HG02623 (cell line): ENCODE measurements around the gene GSE1.

Experiments
- ATAC-seq: cut with Tn5 transposase; IDR thresholded peaks from one replicate; pipeline ENCODE4 v1.9.1; 2021; ENCODE audit warnings: moderate library complexity; ENCODE audit not compliant: unreplicated experiment

Gene GSE1

DNA sequence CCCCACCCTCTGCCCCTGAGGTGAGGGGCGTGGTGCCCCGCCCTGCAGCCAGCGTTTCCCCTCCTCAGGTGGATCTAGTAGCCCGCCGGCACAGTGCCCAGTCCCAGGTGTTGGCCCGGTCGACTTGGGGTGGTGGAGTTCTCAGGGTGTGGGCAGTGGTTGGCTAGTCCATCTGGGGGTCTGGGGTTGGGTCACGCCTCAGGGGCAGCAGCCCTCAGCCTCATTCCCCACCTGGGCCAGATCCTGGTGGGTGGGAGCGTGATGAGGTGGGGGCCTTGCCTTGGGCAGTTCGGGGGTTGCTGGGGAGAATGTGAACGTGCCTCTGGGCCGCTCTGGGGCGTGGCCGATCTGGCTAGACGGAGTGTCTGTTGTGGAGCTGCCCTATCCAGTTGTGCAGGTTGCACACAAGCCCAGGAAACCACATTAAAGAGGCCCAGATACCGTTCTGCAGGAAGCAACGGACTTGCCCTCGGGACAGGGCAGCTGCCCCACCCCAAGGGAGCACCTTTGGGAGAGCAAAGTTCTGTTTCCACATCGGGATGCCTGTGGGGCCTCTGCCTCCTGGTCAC lies 32.0 kb downstream of the GSE1 start:
- no peak for ATAC-seq

DNA sequence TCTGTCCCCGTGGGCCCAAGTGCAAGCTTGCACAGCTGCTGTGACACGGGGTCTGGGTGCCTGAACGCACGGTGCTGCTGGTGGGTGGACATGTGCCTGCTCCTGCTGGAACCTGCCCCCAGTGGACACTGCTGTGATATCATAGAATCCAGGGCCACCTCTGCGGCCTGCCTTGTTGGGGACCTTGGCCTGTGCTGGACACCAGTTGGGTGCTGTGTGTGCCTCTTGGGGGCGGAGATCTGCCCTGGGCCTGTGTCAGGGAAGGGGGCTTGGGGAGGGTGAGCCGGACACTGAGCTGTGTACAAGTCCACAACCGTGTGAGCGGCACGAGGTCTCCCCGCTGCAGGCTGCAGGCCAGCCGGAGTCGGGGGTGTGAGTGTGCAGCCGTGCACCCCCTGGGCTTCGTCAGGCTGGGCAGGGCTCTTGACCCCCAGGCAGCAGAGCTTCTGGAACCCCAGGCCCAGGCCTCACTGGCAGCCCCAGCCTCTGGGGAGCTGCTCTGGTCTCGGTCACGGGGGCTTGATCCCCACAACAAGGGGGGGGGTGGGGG lies 33.3 kb downstream of the GSE1 start:
- no peak for ATAC-seq

DNA sequence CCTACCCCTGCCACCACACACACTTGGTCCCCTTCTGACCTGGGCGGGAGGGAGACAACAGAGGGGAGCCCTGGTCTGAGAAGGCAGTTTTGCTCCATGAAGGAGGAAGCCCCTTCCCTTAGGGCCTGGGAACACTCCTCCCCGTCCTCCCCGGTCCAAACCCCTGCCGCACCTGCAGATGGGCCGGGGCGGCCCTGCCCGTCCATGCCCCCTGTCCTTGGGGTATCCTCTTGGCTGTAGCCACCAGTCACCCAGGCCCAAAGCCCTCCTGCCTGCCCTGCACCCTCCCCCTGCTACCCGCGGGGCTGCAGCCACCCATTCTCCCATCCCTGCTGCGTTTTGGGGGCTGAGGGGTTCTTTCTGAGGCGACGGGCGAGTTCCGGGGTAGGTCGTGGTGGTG lies 33.9 kb downstream of the GSE1 start:
- ATAC-seq = no peak

DNA sequence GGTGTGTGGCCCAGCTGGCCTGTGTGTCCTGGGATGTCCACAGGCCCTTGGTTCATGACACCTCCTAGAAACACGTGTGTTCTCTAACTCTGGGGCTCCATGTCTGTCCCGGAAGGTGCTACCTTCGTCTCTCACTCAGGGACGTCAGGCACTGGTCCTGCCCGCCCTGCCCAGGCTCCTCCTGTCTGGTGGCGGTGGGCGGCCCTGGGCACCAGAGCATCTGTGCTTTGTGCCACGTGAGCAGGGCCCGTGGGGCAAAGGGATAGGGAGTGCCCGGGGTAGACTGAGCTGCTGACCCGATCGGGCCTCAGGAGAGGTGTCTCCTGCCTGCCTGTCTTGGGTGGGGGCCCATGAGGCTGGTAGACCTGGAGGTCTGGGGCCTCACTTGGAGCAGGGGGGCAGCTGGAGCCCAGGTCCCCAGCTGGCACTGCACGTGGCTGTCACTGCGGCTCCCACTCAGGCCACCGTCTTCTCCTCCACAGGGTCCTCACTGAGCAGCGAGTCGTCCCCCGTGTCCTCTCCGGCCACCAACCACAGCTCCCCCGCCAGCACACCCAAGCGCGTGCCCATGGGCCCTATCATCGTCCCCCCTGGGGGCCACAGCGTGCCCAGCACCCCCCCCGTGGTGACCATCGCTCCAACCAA lies 35.1 kb downstream of the GSE1 start:
- no peak for ATAC-seq

DNA sequence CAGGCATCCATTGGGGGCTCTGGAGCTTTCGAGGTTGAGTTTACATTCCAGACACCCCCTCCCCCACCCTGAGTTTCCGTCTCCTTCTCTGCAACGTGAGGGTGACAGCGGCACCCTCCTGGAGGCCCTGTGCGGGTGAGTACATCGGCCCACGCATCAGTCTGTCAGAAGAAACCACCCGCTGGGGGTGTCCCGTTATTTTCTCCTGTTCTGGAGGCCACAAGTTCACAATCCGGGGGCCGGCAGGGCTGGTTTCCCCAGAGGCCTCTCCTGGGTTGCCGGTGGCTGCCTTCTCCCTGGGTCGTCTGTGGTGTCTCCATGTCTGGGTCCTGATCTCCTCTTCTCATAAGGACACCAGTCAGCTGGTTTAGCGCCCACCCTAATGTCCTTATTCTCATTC lies 35.7 kb downstream of the GSE1 start:
- no peak for ATAC-seq

DNA sequence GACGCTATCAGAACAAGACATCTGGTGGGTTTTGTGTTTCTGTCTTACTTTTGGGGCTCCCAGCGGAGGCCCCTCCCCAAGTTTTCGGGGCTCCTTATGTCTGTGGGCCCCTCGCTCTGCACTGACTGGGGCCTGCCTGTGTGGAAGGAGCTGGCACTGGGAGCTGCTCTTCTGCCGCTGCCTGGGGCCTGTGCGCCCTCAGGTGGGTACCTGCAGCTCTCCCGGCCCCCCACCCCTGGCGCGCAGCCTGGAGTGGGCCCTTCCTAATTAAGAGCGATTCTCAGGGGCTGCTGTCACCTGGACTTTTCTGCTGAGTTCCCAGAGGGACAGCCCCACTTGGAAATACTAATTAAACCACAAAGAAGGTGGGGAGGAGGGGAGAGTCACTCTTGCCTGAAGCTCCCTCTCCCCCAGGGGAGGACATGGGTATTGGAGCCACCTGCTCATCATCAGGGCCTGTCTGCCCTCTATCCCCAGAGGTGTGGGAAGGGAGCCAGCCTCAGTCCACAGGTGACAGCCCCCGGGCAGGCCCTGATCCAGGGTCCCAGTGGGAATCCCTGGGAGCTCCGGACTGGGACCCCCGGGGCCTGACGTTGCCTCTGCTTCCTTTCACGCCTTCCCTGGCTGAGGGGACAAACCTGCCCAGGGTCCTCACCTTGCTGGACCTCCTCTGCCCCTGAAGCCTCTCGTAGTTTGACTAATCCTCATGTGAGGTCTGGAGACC lies 36.5 kb downstream of the GSE1 start:
- ATAC-seq = no peak

DNA sequence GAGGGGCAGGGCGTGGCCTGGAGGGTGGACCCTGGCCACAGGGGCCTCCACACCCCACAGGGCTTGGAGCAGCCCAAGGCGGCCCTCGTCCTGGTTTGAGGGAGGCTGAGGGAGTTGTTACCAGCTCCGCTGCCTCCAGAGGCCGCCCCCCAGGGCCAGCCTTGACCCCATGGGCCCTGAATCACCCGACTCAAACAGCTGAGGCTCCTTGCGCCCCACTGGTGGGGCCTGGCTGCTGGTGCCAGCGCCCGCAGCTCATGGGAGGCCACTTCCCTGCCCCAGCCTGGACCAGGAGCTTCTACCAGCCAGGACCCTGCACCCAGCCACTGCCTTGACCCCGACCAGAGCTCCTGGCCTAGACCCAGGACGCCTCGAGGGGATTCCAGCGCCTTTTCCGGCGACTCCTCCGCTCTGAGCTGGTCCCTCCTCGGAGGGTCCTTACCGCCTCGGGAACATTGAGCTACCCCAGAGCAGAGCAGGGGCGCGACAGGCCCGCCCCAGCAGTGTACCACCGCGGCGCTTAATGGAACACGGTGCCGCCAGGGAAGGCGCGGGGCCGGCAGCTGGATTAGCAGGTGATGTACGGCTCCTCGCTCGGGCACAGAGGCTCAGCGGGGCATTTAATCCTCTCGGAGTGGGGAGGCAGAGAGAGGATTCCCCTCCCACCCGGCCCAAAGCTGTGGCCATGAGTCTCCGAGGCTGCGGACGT lies 37.2 kb downstream of the GSE1 start:
- no peak for ATAC-seq

DNA sequence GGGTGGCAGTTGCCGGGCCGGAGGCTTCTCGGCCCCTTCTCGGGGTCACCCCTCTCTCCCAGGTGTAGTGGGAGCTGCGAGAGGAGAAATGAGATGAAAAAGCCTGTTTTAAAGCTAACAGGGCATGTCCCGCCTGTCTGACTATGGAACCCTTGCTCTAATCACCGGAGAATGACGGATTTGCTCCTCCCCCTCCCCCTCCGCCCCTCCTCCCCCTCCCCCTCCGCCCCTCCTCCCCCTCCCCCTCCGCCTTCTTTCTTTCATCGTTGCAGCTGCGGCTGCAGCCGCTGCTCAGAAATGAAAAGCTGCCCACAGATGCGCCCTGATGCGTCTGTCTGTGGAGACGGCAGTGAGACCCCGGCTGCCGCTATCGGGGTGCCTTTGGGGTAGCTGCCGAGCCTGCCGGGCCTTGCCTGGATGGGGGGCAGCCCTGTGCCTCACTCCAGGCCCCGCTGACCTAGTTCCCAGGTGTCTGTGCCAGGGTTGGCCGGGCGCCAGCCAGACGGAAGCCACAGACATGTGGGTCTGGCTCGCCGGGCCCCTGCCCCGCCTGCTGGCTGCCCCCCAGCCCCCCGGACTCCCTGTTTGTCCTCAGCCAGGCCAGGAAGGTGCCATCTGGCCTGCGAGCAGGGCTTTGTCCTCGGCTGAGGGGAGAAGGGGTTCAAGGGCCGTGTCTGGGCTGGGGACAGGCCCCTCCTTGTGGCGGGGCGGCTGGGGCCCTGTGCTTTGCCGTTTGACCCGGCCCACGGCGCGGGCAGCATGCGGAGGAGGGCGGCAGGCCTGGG lies 37.9 kb downstream of the GSE1 start:
- ATAC-seq = no peak

DNA sequence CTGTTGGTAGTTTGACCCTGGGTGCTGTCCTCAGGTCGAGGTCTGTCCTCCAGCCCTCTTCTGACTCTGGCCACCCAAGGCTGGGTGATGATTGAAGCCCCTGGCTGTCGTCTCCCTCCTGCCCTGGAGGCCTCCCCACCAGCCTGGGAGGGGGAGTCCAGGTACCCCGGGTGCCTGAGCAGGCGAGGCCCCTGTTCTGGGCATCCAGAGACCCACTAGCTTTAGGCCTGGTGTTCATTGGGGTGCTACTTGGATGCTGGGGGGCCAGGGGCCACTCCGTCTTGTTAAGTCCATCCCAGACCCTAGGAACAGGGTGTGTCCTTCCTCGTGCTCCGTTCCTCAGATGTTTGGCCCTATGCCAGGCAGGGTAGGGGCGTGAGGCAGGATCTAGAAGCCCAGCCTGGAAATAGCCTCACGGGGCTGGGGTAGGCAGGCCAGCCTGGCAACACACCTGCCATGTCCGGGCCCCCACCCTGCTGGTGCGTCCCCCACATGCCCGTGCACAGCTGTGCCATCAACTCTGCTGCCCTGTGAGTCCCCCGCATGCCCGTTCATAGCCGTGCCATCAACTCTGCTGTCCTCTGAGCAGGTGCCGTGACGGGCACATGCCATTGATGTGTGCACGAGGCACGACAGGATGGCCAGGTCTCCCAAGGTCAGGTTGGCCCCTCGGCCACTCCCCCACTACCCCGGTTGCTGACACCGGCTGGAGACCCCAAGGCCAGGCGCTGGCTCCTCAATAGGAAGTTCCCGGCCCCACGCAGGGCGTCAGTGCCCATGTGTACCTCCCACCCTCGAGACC lies 38.7 kb downstream of the GSE1 start:
- no peak for ATAC-seq

DNA sequence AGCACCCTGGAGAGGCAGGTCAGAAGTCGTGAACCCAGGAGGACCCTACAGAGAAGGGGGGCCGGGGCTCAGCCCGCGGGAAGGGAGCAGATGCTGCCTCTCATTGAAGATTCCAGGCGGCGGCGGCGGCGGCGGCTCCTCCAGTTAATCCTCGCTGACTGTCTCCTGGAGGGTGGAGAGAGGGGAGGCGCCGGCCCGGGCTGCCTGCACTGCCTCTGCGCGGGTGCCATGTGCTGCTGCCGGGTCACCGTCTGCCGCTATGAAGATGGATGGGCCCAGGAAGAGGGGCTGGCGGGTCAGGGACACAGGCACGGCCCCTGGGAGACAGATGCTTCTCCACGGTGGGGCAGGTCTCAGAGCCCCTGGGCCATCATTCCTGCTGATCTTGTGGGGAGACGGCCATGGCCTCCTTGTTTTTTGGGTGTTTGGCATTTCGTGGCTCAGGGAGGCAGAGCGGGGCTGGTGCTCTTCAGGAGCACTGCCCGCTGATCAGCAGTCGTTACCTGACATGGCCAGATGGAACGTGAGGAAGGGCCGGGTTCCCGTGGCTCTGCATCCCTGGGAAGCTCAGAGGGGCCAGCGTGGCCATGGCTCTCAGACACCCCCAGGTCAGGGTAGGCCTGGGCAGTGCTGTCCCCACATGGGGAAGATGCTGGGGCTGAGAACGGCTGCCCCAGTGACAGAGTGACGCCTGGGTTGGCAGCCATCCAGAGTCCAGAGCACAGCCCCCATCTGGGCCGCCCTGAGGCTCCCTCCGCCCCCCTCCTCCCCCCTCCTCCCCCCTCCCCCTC lies 39.5 kb downstream of the GSE1 start:
- ATAC-seq = no peak

DNA sequence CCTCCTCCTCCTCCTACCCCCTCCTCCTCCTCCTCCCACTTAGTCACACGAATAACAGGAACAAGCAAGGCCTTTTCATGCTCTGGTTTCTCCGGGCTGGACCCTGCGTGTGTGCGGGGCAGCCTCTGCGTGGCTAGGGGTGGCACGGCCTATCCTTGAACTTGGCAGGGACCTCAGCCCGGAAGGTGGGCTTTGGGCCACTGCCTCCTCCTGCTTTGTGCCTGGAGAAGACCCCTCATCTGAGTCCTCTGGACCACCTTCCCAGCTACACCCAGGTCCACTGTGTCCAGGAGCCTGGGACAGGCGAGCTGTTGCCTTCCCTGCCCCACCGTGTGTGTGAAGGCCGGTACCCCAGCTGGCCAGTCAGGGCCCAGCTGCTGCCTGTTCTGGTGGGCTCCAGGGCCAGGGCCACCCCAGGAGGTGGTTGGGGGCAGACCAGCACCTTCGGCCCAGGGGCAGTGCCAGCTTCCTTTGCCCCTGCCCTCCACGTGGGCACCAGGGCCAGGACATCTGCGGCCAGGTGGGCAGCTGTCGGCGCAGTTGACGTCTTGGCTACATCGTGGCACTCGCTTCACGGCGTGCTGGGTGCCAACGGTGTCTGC lies 40.3 kb downstream of the GSE1 start:
- ATAC-seq = no peak

DNA sequence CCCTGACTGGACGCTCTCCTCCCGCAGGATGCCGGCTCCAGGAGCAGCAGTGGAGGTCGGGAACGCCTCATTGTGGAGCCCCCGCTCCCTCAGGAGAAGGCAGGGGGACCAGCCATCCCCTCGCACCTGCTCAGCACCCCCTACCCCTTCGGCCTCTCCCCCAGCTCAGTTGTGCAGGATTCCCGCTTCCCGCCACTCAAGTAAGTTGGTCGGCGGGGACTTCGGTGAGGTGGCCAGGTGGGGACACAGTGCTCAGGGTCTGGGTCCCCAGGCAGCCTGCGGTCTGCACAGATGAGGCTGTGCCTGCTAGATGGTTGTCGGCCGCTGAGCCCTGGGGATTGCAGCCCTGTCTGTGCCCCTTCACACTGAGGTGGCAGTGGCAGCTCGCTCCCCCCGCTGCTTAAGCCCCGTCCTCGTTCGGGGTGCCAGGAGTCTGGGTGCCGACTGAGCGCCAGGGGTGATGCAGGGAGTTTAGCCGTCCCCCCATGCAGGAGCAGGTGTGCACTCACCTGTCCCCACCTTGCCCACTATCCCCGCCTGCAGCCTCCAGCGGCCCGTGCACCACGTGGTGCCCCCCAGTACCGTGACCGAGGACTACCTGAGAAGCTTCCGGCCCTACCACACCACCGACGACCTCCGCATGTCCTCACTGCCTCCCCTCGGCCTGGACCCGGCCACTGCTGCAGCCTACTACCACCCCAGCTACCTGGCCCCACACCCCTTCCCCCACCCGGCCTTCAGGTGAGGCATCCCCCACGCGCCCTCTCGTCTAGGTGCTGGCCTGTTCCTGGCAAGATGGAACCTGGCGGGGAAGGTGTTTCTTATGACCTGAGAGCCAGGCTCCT lies 41.4 kb downstream of the GSE1 start:
- ATAC-seq = no peak

DNA sequence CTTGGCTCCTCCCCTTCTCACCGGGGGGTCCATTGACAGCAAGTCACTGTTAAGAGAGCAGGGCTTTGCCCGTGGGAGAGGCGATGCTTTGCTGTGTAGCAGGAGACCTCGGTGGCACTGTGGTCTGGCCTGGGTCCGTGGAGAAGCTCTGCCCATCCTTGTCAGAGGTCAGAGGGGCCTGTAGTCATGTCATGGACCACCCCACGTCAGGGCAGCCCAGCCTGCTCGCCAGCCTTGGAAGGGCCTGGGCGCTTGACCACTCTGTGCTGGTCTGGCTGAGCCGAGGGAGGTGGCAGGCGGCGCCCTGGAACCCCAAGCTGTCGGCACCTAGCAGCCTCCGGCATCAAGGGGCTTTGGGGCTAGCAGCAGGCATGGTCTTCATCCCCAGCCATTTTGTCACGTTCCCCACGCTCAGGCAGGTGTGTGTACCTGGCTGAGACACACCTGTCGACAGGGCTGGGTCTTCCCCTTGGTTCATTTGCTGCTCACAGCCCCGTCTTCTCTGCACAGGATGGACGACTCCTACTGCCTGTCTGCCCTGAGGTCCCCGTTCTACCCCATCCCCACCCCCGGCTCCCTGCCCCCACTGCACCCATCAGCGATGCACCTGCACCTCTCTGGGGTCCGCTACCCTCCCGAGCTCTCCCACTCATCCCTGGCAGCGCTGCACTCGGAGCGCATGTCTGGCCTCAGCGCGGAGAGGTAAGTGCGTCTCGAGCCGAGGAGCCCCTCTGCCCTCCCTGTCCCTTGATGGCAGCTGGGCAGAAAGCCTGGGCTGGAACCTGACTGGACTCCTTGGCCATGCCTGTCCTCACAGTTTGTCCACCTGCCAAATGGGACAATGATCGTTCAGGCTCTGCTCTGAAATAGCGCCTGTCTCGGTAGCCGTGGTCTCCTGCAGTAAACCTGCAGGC lies 42.4 kb downstream of the GSE1 start:
- no peak for ATAC-seq

DNA sequence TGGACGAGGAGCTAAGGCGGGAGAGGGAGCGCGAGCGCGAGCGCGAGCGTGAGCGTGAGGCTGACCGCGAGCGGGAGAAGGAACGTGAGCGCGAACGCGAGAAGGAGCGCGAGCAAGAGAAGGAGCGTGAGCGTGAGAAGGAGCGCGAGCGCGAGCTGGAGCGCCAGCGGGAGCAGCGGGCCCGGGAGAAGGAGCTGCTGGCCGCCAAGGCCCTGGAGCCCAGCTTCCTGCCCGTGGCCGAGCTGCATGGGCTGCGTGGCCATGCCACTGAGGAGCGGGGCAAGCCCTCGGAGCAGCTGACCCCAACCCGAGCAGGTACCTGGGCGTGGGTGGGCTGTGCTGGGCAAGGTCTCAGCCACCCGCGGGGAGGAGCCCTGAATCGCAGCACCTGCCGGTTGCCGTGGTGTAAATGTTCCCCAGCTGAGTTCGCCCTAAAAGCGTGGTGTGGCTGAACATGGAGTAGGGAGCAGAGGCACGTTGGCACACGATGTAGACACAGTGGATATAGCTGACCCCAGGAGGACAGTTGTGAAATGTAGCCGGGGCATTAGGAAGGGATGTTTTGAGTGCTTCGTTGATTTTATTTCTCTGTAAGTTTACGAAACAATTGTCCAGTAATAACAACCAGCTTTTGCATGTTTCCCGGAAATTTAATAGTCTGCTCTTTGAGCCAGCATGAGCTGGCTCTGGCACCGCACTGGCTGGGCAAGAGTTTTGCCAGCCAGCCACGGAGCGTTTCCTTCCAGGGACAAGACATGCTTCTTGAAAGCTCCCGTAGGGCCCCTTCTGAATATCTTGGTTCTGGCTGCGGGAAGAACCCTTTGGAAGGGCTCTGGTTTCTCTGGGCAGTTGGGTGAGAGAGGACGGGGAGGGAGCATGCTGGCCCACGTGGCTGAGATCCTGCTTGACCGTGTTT lies 43.5 kb downstream of the GSE1 start:
- ATAC-seq = no peak

DNA sequence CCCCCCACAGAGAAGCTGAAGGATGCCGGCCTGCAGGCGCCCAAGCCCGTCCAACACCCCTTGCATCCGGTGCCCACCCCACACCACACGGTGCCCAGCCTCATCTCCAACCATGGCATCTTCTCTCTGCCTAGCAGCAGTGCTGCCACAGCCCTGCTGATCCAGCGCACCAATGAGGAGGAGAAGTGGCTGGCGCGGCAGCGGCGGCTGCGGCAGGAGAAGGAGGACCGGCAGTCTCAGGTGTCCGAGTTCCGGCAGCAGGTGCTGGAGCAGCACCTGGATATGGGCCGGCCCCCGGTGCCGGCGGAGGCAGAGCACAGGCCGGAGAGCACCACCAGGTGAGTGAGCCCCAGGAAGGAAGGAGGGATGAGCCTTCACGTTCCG lies 44.1 kb downstream of the GSE1 start:
- no peak for ATAC-seq

DNA sequence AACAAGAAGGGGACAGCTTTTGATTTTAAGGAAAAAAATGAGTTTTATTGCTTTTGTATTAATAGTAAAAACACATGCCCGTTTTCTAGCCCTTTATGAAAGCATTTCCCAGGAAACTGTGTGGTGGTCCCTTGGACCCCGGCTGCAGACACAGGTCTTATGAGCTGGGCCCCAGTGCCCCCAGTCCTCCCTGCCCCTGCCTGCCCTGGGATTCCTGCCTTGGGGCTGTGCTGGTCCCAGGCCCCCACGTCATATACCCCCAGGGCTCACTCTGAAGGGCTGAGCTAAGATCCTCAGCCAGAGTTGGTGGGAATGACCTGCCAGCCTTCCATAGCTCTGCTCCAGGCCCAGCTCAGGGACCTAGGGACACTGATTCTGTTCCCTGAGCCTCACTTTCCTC lies 44.9 kb downstream of the GSE1 start:
- ATAC-seq = no peak
